CD8-positive, alpha-beta memory T cell (primary cell): ENCODE results near the gene ZMPSTE24. TPM values are rescaled to one million over a fixed set of nuclear protein-coding genes. Genes with fewer than 3 reads are reported as not detected.
"Not testable (repeated sequence)": the region's sequence is repeated elsewhere in the genome, so short reads cannot be mapped to it uniquely, and the experiment has no call there.

Experiments
- CTCF ChIA-PET: fragments of 350-600 bp; sonication (Branson Sonifier 250); formaldehyde crosslinking; loops from one replicate; lab custom pipeline; 2021; ENCODE audit warnings: antibody characterized with exemption; lab: Charles Lee
- POLR2A ChIA-PET: fragments of 350-600 bp; sonication (Branson Sonifier 250); formaldehyde crosslinking; loops from one replicate; lab custom pipeline; 2021; ENCODE audit warnings: antibody characterized with exemption; lab: Charles Lee
- DNase-seq, 5 donors: peaks; one replicate each; pipeline versions ENCODE4 v3.0.0 to v3.0.0-alpha.2; 2020 to 2022; ENCODE audit warnings: mixed read lengths in 1 of 5
- H3K27ac ChIP-seq: one replicate; pipeline ENCODE4 v1.7.0; 2013; ENCODE audit warnings: low read depth, mild to moderate bottlenecking, low read length, moderate library complexity
- H3K27me3 ChIP-seq: 2 replicates; pipeline ENCODE4 v1.7.0; 2013; ENCODE audit warnings: low read length, mild to moderate bottlenecking; ENCODE audit not compliant: insufficient read depth, poor library complexity, severe bottlenecking
- H3K36me3 ChIP-seq: 2 replicates; pipeline ENCODE4 v1.7.0; 2013; ENCODE audit warnings: mild to moderate bottlenecking, low read length, moderate library complexity; ENCODE audit not compliant: insufficient read depth
- H3K4me1 ChIP-seq: 2 replicates; pipeline ENCODE4 v1.7.0; 2013; ENCODE audit warnings: mild to moderate bottlenecking, low read length, moderate library complexity; ENCODE audit not compliant: insufficient read depth
- H3K4me3 ChIP-seq: 2 replicates; pipeline ENCODE4 v1.7.0; 2013; ENCODE audit warnings: mild to moderate bottlenecking, low read length
- H3K9me3 ChIP-seq: 2 replicates; pipeline ENCODE4 v1.7.0; 2013; ENCODE audit warnings: mild to moderate bottlenecking, low read length
- H3K27ac Mint-ChIP-seq, 8 donors: one replicate each; pipeline ENCODE4 v1.8.0; 2020 to 2021; ENCODE audit warnings: mixed read lengths in 8 of 8, mild to moderate bottlenecking in 6 of 8, inconsistent platforms in 3 of 8, moderate library complexity in 3 of 8
- H3K27me3 Mint-ChIP-seq, 2 donors: one replicate each; pipeline ENCODE4 v1.8.0; 2020 to 2021; ENCODE audit warnings: mixed read lengths in 2 of 2, mild to moderate bottlenecking in 1 of 2, moderate library complexity in 1 of 2
- H3K36me3 Mint-ChIP-seq, 3 donors: one replicate each; pipeline ENCODE4 v1.8.0; 2020 to 2021; ENCODE audit warnings: mixed read lengths in 3 of 3, inconsistent platforms in 1 of 3, mild to moderate bottlenecking in 1 of 3
- H3K4me1 Mint-ChIP-seq, 3 donors: one replicate each; pipeline ENCODE4 v1.8.0; 2020 to 2021; ENCODE audit warnings: mixed read lengths in 3 of 3, inconsistent platforms in 1 of 3, mild to moderate bottlenecking in 1 of 3
- H3K4me3 Mint-ChIP-seq, 7 donors: one replicate each; pipeline ENCODE4 v1.8.0; 2020 to 2021; ENCODE audit warnings: mixed read lengths in 7 of 7, mild to moderate bottlenecking in 6 of 7, moderate library complexity in 4 of 7, inconsistent platforms in 2 of 7
- H3K9me3 Mint-ChIP-seq, 5 donors: one replicate each; pipeline ENCODE4 v1.8.0; 2020 to 2022; ENCODE audit warnings: mixed read lengths in 5 of 5, mild to moderate bottlenecking in 3 of 5, moderate library complexity in 2 of 5, inconsistent platforms in 1 of 5
- polyA plus RNA-seq: library from polyadenylated mRNA; unstranded; fragments of 300-500 nt; fragmentation: Illumina TruSeq; gene quantifications from one replicate; pipeline ENCODE4 v1.2.3, GENCODE V29; 2021
- total RNA-seq, 2 experiments: library from RNA; stranded (reverse); gene quantifications; one replicate each; pipeline ENCODE4 v1.2.3, GENCODE V29; 2021

The ZMPSTE24 gene
- total and polyA plus RNA-seq, 3 experiments from 2014 or later, result 32.5 to 53.7 (median 51.0) TPM

- H3K4me1 Mint-ChIP-seq, result peaks cover 13 to 41% (median 23%) of the 10 kb centered on the region in 3 donors
- Histone ChIP-seq H3K9me3 (no peaks in the 10 kb centered on the region), H3K27ac (no peak within 1 kb of the TSS), H3K4me1 (peaks cover 19% of the 10 kb centered on the region), H3K36me3 (no peaks in the 10 kb centered on the region), H3K27me3 (peaks cover 5% of the 10 kb centered on the region), H3K4me3 (peak within 1 kb of the TSS; percentile 80)
- peak; percentile 53 to 75 (median 64) for DNase-seq
- H3K27me3 Mint-ChIP-seq, result peaks cover 13 to 18% of the 10 kb centered on the region in 2 donors
- H3K4me3 Mint-ChIP-seq, result peak within 1 kb of the TSS; percentile 84 to 93 (median 90)
- H3K36me3 Mint-ChIP-seq, result no peaks in the 10 kb centered on the region
- H3K27ac Mint-ChIP-seq, result peak within 1 kb of the TSS in 6 of 8 donors; percentile 11 to 89 (median 54)
- H3K9me3 Mint-ChIP-seq, result no peaks in the 10 kb centered on the region
- ChIA-PET CTCF (interaction anchor here (1.2 to 5.1 kb wide), 17 partner anchors 22 to 275 kb away, joined by 3 to 47 read pairs (median 6); partner anchors contain the start of gene RLF), POLR2A (interaction anchor here (0.5 to 2.3 kb wide), 3 partner anchors 57 to 164 kb away, joined by 3 to 7 read pairs (median 5); partner anchors contain the start of genes RLF and SMAP2)
These were observed 58.8 kb downstream of the ZMPSTE24 start, which contains the start of gene COL9A2 for GRCh38 chr1:40316595-40317393. TSS of gene COL9A2 (minus strand) at chr1:40317286. CDS start at chr1:40317197, 89 bp downstream.

GRCh38 chr1:40317394-40318074 is 59.5 kb downstream of the ZMPSTE24 start:
- peaks cover 13 to 18% of the 10 kb centered on the region in 2 donors for H3K27me3 Mint-ChIP-seq

GRCh38 chr1:40318476-40318875 is 60.4 kb downstream of the ZMPSTE24 start:
- no peak overlapping the region for H3K4me3 ChIP-seq
- CTCF ChIA-PET, result interaction anchor here (0.7 to 3.2 kb wide), 4 partner anchors 20 to 174 kb away, joined by 3 to 18 read pairs (median 6); no protein-coding TSS in a partner anchor
- POLR2A ChIA-PET, result no interaction called here
- peaks cover 5% of the 10 kb centered on the region for H3K27me3 ChIP-seq
- H3K27ac Mint-ChIP-seq, result no peak overlapping the region
- H3K27me3 Mint-ChIP-seq, result peaks cover 13 to 18% of the 10 kb centered on the region in 2 donors
- H3K4me1 ChIP-seq, result peaks cover 12% of the 10 kb centered on the region
- H3K27ac ChIP-seq, result no peak overlapping the region
- H3K4me1 Mint-ChIP-seq, result peaks cover 13 to 31% (median 23%) of the 10 kb centered on the region in 3 donors
- no peaks in the 10 kb centered on the region for H3K36me3 Mint-ChIP-seq
- no peaks in the 10 kb centered on the region for H3K9me3 Mint-ChIP-seq
- H3K9me3 ChIP-seq, result no peaks in the 10 kb centered on the region
- DNase-seq, result no peak
- no peaks in the 10 kb centered on the region for H3K36me3 ChIP-seq
- peak overlapping the region in 2 of 7 donors; percentile 9 for H3K4me3 Mint-ChIP-seq

More at GRCh38 chr1:40317394-40318074, 59.5 kb downstream of the ZMPSTE24 start:
- H3K36me3 Mint-ChIP-seq, result no peaks in the 10 kb centered on the region
- no peaks in the 10 kb centered on the region for H3K9me3 ChIP-seq
- H3K36me3 ChIP-seq, result no peaks in the 10 kb centered on the region
- POLR2A ChIA-PET, result interaction anchor here (2.3 kb wide), 1 partner anchor 156 kb away, joined by 7 read pairs; the partner anchor contains the start of gene RLF
- H3K4me1 ChIP-seq, result peaks cover 14% of the 10 kb centered on the region
- H3K27ac Mint-ChIP-seq, result peak overlapping the region in 3 of 8 donors; percentile 11 to 30 (median 16)
- peaks cover 13 to 37% (median 23%) of the 10 kb centered on the region in 3 donors for H3K4me1 Mint-ChIP-seq
- DNase-seq, result no peak
- CTCF ChIA-PET, result interaction anchor here (1.4 to 5.1 kb wide), 7 partner anchors 21 to 174 kb away, joined by 3 to 47 read pairs (median 18); no protein-coding TSS in a partner anchor
- peaks cover 5% of the 10 kb centered on the region for H3K27me3 ChIP-seq
- peak overlapping the region; percentile 44 to 91 (median 73) for H3K4me3 Mint-ChIP-seq
- H3K4me3 ChIP-seq, result no peak overlapping the region
- no peaks in the 10 kb centered on the region for H3K9me3 Mint-ChIP-seq
- H3K27ac ChIP-seq, result no peak overlapping the region

GRCh38 chr1:40318970-40319621 is 61.1 kb downstream of the ZMPSTE24 start:
- CTCF ChIA-PET, result interaction anchor here (0.8 to 3.2 kb wide), 3 partner anchors 19 to 166 kb away, joined by 3 to 18 read pairs (median 8); no protein-coding TSS in a partner anchor
- no peak overlapping the region for H3K27ac Mint-ChIP-seq
- no peak overlapping the region for H3K27ac ChIP-seq
- POLR2A ChIA-PET, result no interaction called here
- no peaks in the 10 kb centered on the region for H3K9me3 ChIP-seq
- peaks cover 13 to 18% of the 10 kb centered on the region in 2 donors for H3K27me3 Mint-ChIP-seq
- H3K4me1 ChIP-seq, result peaks cover 12% of the 10 kb centered on the region
- H3K4me3 ChIP-seq, result no peak overlapping the region
- H3K27me3 ChIP-seq, result peaks cover 5% of the 10 kb centered on the region
- no peaks in the 10 kb centered on the region for H3K36me3 ChIP-seq
- no peaks in the 10 kb centered on the region for H3K9me3 Mint-ChIP-seq
- H3K36me3 Mint-ChIP-seq, result no peaks in the 10 kb centered on the region
- H3K4me1 Mint-ChIP-seq, result peaks cover 13 to 31% (median 23%) of the 10 kb centered on the region in 3 donors
- DNase-seq, result no peak
- peak overlapping the region in 3 of 7 donors; percentile 40 to 57 (median 53) for H3K4me3 Mint-ChIP-seq

GRCh38 chr1:40331403-40331802 is 73.4 kb downstream of the ZMPSTE24 start:
- H3K4me3 Mint-ChIP-seq, H3K9me3 ChIP-seq, H3K36me3 ChIP-seq, H3K4me1 Mint-ChIP-seq, H3K4me1 ChIP-seq, H3K4me3 ChIP-seq, DNase-seq, H3K27me3 Mint-ChIP-seq, POLR2A ChIA-PET, H3K27me3 ChIP-seq, H3K27ac Mint-ChIP-seq, H3K27ac ChIP-seq, H3K9me3 Mint-ChIP-seq: not testable (repeated sequence)
- H3K36me3 Mint-ChIP-seq, result peaks cover 0 to 18% (median 0%) of the 10 kb centered on the region in 3 donors
- CTCF ChIA-PET, result interaction anchor here (2.0 kb wide), 1 partner anchor 16 kb away, joined by 6 read pairs; no protein-coding TSS in a partner anchor

- H3K36me3 Mint-ChIP-seq, result peaks cover 0 to 15% (median 0%) of the 10 kb centered on the region in 3 donors
- peaks cover 0 to 3% of the 10 kb centered on the region in 2 donors for H3K27me3 Mint-ChIP-seq
- no peak overlapping the region for H3K27ac ChIP-seq
- peaks cover 2% of the 10 kb centered on the region for H3K27me3 ChIP-seq
- POLR2A ChIA-PET, result no interaction called here
- H3K4me3 ChIP-seq, result no peak overlapping the region
- H3K4me1 ChIP-seq, result no peaks in the 10 kb centered on the region
- CTCF ChIA-PET, result interaction anchor here (2.0 kb wide), 1 partner anchor 17 kb away, joined by 6 read pairs; no protein-coding TSS in a partner anchor
- H3K9me3 ChIP-seq, result no peaks in the 10 kb centered on the region
- no peak overlapping the region for H3K4me3 Mint-ChIP-seq
- no peaks in the 10 kb centered on the region for H3K4me1 Mint-ChIP-seq
- H3K9me3 Mint-ChIP-seq, result peaks cover 0 to 5% (median 0%) of the 10 kb centered on the region in 5 donors
- no peaks in the 10 kb centered on the region for H3K36me3 ChIP-seq
- H3K27ac Mint-ChIP-seq, result no peak overlapping the region
- no peak for DNase-seq
These were observed 74.7 kb downstream of the ZMPSTE24 start for GRCh38 chr1:40332695-40333094.

- Histone ChIP-seq H3K9me3 (no peaks in the 10 kb centered on the region), H3K27me3 (no peaks in the 10 kb centered on the region), H3K4me1 (peaks cover 23% of the 10 kb centered on the region), H3K36me3 (no peaks in the 10 kb centered on the region), H3K4me3 (no peak overlapping the region), H3K27ac (no peak overlapping the region)
- CTCF ChIA-PET, result interaction anchor here (0.7 to 9.2 kb wide), 16 partner anchors 15 to 254 kb away, joined by 3 to 122 read pairs (median 18); partner anchors contain the start of genes COL9A2, RLF and SMAP2
- Mint-ChIP-seq H3K9me3 (peaks cover 0 to 2% (median 0%) of the 10 kb centered on the region in 5 donors), H3K4me3 (no peak overlapping the region), H3K36me3 (peaks cover 0 to 12% (median 0%) of the 10 kb centered on the region in 3 donors), H3K27me3 (peaks cover 0 to 2% of the 10 kb centered on the region in 2 donors), H3K27ac (no peak overlapping the region), H3K4me1 (peaks cover 20 to 26% (median 23%) of the 10 kb centered on the region in 3 donors)
- no peak for DNase-seq
- POLR2A ChIA-PET, result no interaction called here
These were observed 79.4 kb downstream of the ZMPSTE24 start for GRCh38 chr1:40337443-40337842.
